ENCODE data around the gene HIP1.
A peak's percentile ranks its signal among the peaks of the same experiment; 100 is the strongest.
"Not testable (repeated sequence)": the region's sequence is repeated elsewhere in the genome, so short reads cannot be mapped to it uniquely, and the experiment has no call there.

Gene HIP1

DNA sequence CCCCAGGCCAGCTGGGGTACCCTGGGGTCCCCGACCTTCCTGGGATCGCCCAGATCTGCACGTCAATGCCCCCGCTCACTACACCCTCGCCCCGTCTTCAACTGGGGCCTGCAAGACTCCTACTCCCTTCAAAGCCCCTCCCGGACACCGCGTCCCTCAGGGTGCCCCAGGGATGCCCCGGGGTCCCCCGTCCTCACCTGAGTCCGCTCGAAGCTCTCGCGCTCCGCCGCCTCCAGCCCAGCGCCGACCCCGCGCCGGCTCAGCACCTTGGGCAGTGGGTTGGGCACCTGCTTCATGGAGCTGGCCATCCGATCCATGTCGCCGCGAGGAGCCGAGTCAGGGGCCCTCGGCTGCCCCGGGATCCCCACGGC lies at the start of gene HIP1:
TSS of gene HIP1 (minus strand) at position 338 of the 371 bp plus-strand sequence. CDS start at position 317, 21 bp downstream.
- DNase-seq: no peak

DNA sequence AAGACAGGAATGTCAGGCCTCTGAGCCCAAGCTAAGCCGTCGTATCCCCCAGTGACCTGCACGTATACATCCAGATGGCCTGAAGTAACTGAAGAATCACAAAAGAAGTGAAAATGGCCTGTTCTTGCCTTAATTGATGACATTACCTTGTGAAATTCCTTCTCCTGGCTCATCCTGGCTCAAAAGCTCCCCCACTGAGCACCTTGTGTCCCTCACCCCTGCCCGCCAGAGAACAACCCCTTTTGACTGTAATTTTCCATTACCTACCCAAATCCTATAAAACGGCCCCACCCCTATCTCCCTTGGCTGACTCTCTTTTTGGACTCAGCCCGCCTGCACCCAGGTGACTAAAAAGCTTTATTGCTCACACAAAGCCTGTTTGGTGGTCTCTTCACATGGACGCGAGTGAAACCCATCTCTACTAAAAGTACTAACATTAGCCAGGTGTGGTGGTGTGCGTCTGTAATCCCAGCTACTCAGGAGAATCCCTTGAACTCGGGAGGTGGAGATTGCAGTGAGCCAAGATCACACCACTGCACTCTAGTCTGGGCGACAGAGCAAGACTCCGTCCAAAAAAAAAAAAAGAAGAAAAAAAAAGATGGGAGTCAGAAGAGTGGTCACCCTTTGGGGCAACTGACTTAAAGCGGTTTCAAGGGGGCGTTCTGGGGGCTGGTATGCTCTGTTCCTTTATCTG lies 49.6 kb upstream of the HIP1 start:
- not testable (repeated sequence) for DNase-seq

DNA sequence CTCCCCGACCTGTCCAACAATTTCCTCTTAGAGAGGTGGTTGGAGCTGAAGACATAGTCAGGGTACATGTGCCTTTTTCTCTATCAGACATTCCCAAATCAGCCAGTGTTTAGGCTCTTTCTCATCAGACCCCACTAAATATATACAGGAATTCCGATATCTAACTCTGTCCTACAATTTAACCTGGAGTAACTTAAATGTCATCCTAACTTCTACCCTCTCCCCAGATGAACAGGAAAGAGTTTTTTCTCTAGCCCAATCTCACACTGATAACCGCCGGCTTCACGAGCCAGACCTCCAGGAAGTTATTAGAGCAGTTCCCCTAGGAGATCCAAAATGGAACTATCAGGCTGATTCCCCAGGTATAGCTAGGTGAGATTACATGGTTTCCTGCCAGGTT lies 44.3 kb upstream of the HIP1 start:
- not testable (repeated sequence) for DNase-seq

DNA sequence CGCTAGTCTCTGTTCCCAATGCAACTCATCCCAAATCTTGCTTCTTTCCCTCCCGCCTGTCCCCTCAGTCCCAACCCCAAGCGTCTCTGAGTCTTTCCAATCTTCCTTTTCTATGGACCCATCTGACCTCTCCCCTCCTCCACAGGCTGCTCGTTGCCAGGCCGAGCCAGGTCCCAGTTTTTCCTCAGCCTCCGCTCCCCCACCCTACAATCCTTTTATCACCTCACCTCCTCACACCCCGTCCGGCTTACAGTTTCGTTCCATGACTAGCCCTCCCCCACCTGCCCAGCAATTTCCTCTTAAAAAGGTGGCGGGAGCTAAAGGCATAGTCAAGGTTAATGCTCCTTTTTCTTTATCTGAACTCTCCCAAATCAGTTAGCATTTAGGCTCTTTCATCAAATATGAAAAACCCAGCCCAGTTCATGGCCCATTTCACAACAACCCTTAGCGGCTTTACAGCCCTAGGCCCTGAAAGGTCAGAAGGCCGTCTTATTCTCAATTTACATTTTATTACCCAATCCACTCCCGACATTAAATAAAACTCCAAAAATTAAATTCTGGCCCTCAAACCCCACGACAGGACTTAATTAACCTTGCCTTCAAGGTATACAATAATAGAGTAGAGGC lies 42.0 kb upstream of the HIP1 start:
- DNase-seq: not testable (repeated sequence)

DNA sequence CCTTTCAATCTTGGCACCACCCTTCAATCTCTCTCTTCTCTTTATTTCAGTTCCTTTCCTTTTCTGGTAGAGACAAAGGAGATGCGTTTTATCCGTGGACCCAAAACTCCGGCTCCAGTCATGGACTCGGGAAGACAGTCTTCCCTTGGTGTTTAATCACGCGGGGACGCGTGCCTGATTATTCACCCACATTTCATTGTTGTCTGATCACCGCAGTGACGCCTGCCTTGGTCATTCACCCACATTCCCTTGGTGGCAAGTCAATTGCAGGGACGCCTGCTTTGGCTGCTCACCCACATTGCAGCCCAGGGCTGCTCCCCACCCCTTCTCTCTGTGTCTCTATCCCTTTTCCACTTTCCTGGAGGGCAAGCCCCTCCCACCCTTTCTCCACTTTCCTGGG lies 40.8 kb upstream of the HIP1 start:
- not testable (repeated sequence) for DNase-seq

DNA sequence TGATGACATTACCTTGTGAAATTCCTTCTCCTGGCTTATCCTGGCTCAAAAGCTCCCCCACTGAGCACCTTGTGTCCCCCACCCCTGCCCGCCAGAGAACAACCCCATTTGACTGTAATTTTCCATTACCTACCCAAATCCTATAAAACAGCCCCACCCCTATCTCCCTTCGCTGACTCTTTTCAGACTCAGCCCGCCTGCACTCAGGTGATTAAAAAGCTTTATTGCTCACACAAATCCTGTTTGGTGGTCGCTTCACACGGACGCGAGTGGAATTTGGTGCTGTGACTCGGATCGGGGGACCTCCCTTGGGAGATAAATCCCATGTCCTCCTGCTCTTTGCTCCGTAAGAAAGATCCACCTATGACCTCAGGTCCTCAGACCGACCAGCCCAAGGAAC lies 40.3 kb upstream of the HIP1 start:
- DNase-seq: not testable (repeated sequence)

DNA sequence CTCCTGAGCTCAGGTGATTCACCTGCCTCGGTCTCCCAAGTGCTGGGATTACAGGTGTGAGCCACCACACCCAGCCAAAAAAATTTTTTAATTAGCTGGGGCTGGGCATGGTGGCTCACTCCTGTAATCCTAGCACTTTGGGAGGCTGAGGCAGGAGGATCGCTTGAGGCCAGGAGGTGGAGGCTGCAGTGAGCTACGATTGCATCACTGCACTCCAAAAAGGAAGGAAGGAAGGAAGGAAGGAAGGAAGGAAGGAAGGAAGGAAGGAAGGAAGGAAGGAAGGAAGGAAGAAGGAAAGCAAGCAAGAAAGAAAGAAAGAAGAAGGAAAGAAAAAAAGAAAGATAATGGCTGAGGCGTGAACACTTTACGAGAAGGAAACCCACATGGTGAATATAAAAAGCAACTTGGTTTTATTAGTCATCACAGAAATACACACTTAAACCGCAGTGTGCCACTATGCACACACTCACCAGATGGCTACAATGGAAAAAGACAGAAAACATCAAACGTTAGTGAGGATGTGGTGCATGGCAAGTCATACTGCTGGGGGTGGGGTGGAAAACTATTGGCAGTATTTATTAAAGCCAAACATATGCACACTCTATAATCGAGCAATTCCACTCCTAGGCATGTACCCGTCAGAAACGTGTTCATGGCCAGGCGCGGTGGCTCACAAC lies 37.7 kb upstream of the HIP1 start:
- no peak for DNase-seq

DNA sequence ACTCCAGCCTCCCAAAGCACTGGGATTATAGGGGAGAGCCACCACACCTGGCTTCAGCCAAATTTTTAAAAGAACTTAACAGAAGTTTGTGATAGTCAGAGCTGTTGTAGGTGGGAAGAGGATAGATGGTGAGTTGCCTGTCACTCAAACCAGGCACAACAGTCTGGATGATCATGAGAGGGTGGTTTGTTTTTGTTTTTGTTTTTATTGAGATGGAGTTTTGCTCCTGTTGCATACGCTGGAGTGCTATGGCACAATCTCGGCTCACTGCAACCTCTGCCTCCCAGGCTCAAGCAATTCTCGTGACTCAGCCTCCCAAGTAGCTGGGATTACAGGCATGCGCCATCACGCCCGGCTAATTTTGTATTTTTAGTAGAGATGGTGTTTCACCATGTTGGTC lies 35.2 kb upstream of the HIP1 start:
- not testable (repeated sequence) for DNase-seq

DNA sequence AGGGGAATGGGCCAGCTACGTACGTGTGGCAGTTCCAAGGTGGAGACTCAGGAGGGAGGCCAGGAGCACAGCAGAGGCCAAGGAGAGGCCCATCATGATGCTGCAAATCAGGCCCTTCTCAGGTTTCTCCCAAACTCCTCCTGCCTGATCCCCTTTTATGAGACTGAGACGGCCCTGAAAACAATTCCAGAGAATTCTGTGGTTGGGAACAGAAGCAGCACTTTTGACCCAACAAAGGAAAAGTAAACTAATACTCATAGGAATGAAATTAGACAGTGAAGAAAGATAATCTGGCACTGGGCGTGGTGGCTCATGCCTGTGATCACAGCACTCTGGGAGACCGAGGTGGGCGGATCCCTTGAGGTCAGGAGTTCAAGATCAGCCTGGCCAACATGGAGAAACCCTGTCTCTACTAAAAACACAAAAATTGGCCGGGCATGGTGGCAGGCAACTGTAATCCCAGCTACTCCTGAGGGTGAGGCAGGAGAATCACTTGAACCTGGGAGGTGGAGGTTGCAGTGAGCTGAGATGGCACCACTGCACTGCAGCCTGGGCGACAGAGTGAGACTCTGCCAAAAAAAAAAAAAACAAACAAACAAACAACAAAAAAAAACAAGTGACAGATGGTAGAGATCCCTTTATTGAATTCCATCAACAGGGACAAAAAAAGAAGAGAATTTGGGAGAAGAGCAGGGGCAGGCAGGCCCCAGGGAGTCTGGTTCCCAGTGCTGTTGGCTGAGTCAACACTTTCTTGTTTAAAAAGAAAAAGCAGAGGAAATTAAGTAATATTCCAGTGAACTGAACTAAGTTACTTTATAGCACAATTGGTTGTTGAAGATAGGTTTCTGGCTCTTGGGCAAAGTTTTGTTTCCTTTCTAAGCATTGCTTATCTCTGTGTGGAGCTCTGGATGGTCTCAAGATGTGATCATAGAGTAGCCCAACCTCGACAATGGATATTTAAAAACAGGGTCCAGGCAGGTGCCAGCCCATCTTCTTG lies 33.6 kb upstream of the HIP1 start, which contains the start of gene CCL26:
TSS of gene CCL26 (minus strand) at position 131 of the 997 bp plus-strand sequence. CDS start at position 96, 35 bp downstream.
- DNase-seq: peak; percentile 13

DNA sequence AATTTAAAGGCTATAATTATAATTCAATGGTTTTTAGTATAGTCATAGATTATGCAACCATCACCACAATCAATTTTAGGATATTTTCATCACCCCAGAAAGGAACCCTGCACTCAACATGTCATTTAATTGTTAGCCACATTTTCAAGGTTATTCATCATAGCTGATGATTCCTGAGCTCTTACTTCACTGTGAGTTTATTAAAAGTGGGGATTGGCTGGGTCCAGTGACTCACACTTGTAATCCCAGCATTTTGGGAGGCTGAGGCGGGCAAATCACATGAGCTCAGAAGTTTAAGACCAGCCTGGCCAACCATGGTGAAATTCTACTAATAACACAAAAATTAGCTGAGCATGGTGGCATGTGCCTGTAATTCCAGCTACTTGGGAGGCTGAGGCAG lies 32.5 kb upstream of the HIP1 start:
- DNase-seq: no peak

DNA sequence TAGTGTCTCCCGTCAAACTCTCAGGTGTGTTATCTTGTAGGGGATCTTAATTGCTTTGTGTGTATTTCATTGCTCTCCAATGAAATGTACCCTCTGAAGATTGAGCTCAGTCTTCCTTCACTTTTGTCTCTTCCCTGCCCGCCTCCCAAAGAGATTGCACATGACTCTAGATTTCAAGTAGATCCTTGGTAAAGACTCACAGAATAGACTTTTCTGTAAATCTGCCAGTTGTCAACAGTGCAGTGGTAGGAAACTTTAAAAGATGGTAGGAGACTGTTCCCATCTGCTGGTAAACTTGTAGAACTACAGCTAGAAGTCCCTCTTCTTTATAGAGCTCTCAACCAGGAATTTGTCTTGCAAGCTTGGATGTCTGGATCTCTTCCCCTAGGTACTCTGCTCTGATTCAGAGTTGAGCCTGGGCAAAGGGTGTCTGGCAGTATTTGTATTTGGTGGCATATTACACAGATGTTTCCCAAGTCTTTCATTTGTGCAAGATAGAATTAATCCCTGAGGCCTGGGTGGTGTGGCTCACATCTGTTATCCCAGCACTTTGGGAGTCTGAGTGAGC lies 23.7 kb upstream of the HIP1 start:
- DNase-seq: peak; percentile 58

DNA sequence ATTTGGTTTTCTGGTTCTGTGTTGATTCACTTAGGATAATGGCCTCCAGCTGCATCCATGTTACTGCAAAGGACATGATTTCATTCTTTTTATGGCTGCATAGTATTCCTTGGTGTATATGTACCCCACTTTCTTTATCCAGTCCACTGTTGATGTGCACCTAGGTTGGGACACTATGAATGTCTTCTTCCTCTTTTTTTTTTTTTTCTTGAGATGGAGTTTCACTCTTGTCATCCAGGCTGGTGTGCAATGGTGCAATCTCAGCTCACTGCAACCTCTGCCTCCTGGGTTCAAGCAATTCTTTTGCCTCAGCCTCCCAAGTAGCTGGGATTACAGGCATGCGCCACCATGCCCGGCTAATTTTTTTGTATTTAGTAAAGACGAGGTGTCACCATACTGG lies 23.1 kb upstream of the HIP1 start:
- DNase-seq: not testable (repeated sequence)

DNA sequence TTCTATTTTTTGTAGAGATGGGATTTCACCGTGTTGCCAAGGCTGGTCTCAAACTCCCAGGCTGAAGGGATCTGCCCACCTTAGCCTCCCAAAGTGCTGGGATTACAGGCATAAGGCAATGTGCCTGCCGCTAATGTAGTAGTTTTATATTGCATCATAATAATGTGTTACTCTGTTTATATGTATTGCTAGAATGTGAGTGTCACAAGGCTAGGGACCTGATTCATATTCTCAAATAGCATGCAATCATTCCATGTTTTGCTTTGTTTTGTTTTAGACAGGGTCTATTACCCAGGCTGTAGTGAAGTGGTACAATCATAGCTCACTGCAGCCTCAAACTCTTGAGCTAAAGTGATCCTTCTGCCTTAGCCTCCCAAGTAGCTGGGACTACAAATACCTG lies 19.8 kb upstream of the HIP1 start:
- no peak for DNase-seq

DNA sequence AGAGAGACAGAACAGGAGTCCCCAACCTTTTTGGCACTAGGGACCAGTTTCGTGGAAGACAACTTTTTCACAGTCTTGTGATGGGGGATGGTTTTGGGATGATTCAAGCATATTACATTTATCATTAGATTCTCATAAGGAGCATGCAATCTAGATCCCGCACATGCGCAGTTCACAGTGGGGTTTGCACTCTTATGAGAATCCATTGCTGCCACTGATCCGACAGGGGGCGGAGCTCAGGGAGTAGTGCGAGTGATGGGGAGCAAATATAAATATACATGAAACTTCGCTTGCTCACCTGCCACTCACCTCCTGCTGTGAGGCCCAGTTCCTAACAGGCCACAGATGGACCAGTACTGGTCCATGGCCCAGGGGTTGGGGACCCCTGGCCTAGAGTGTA lies 19.1 kb upstream of the HIP1 start:
- DNase-seq: no peak

DNA sequence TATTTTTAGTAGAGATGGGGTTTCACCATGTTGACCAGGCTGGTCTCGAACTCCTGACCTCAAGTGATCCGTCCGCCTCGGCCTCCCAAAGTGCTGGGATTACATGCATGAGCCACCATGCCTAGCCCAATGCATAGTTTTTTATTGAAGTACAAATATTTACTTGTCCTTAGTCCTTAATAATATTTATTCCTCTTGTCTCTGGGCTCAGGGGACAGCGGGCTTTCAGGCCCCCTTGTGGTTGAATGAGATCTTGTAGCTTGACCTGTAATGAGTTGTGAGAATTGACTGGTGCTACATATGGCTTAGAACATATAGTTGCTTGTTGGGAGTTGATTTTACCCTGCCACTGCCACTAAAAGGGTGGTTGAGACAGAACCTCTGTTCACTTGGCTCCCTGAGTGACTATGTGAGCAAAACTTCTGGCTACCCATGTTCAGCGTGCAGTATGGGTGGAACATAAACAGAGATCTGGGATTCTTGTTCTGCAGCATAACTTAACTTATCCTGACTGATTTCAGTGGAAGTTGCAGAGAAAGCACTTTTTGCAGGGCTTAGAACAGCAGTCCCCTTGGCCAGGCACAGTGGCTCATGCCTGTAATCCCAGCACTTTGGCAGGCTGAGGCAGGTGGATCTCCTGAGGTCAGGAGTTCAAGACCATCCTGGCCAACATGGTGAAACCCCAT lies 18.4 kb upstream of the HIP1 start:
- DNase-seq: no peak

DNA sequence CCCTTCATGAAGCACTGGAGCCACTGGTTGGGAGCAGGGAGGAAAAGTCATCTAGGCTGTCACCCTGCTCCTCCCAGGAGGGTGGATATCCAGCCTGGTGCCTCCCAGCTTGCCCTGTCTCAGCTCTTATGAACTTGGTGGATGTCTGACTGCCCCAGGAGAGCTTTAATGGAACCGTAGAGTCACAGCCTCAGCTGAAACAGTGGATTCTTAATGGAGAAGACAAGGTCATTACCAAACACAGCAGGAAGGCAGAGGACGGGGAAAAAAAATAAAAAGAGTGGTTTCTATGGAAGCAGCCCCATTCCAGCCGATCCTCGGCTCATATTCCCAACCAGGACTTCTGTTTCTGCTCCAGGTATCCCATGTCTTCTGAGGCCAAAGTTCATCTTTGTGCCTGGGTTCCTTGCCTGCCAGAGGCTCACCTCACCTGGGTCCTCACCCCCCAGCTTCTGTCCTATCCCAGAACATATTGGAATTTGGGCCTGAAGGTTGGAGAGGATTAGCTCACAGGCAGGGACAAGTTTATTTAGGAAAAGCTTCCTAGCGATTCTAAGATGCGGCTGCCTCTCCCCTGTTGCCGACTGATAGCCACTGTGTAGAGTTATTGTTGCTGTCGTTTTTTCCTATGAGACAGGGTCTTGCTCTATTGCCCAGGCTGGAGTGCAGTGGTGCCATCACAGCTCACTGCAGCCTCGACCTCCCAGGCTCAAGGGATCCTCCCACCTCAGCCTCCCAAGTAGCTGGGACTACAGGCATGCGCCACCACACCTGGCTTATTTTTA lies 17.7 kb upstream of the HIP1 start:
- DNase-seq: no peak

DNA sequence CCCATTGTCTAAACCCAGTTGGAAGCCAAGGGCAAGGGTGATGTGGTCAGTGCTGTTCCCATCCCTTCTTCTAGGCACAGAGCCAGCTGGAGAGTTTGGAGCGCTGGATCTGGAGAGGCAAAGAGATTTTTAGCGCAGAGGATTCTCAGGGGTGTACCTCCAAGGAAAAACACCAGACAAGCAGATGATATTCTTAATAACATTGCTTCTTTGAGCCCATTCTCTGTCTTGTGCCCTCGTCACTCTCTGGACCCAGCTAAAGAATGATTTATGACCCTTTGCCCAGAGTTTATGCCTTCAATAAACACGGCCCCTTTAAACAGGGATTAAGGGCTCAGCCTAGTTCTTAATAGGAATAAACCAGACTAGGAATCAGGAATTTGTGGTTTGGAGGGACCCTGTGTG lies 4.7 kb upstream of the HIP1 start:
- DNase-seq: no peak

DNA sequence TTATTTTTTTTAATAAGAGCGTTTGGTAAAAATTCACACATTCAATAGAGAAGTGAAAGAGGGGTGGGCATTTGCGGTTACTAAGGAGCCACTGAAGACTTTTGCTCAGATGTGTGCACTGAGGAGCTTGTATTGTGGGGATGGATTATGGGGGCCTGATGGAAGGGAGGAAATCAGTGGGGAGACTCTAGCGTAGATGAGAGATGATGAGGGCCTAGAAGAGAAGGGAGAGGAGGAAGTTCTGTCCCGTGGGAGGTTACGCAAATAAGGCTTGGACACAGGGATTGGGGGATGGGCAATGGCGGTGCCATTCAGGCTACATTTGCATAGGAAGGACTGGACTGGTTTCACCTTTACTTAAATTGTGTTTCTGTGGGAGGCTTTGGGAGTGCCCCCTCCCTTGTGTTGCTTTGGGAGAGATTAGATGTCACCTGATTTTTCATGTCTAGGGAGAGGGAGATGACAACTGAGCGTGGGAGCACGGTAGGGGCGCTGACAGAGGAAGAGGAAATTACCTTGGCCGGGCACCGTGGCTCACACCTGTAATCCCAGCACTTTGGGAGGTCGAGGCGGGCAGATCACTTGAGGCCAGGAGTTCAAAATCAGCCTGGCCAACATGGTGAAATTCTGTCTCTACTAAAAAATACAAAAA lies 2.2 kb upstream of the HIP1 start:
- DNase-seq: no peak

DNA sequence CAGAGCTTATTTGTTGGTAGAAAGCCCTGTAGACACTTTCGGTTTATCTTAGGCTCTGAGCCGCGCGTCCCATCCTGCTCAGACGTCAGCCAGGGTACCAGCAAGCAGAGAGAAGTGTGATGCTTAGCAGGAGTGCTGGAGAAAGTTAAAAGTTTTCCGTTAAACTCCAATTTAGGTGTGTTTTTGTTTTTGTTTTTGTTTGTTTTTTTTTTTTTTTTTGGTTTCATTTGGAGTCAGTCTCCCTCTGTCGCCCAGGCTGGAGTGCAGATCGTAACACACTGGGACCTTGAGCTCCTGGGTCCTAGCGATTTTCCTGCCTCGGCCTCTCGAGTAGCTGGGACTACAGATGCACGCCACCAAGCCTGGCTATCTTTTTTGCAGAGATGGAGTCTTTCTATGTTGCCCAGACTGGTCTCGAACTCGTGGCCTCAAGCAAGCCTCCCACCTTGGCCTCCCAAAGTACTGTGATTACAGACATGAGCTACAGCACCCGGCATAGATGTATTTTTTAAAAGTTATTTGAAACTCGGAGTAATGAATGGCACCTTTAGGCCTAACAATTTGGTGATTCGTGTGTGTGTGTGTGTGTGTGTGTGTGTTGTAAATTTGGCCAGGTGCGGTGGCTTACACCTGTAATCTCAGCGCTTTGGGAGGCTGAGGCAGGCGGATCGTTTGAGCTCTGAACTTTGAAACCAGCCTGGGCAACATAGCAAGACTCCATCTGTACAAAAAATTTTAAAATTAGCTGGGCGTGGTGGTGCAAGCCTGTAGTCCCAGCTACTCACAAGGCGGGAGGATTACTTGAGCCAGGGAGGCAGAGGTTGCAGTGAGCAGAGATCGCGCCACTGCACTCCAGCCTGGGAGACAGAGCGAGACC lies 1.3 kb upstream of the HIP1 start:
- DNase-seq: no peak
